ENCODE measurements around the gene PIK3R6.
"Not testable (repeated sequence)": the region's sequence is repeated elsewhere in the genome, so short reads cannot be mapped to it uniquely, and the experiment has no call there.

PIK3R6 gene

DNA sequence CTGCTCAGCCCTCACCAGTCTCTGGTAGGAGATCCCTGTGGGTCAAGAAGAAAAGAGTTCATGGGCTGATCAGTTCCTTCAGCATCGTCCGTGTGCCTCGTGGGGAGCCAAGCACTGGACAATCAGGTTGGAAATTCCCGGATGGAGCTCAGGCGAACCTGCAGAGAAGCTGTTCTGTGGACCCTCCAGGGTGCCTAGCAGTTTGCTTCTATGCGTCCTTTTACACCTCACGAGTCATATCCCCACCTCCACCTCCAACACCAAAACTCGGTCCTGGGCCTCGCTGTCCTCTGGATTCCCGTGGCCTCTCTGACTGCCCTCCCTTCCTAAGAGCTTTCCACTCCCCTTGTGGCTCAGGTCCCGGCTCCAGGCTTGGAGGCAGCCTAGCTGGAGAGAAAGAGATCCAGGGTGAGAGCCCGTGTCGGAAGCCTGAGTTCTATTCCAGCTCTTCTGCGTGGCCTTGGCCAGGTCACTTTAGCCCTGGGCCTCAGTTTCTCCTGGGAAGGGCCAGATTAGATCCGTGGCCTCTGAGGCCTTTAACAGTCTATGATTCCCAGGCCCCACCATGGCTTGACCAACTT, 26.2 kb upstream of the PIK3R6 start:
- peak; percentile 47 for DNase-seq (ENCODE audit: low spot score)

DNA sequence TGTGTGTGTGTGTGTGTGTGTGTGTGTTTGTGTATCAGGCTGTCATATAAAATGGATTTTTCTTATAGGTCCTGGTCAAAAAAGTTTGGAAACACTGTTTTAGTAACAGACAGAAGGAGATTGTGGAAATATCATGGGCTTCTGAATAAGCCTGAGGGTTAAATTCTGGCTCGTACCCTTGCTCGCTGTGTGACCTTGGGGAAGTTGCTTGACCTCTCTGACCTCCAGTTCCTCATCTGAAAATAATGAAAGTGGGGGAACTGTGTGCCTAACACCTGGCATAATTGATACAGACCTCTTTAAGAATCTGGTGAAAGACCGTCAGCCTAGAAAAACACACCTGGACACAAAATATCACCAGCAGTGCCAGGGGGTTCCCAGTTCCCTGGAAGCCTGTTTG, 25.6 kb upstream of the PIK3R6 start:
- DNase-seq (ENCODE audit: low spot score), result no peak

DNA sequence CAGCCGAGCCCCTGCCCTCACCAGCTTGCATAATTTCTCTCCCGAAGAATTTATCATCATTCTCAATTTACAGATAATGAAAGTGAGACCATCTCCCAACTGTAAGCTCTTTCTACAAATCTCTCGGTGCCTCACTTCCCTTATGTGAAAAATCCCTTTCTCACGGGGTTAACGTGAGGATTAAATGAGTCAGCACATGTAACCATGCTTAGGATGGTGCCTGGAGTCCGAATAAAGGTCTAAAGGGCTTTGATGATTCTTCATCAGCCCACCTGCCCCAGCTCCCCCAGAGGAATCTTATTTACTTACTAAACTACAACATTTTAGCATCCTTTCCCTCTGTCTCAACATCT, 24.8 kb upstream of the PIK3R6 start:
- no peak for DNase-seq (ENCODE audit: low spot score)

DNA sequence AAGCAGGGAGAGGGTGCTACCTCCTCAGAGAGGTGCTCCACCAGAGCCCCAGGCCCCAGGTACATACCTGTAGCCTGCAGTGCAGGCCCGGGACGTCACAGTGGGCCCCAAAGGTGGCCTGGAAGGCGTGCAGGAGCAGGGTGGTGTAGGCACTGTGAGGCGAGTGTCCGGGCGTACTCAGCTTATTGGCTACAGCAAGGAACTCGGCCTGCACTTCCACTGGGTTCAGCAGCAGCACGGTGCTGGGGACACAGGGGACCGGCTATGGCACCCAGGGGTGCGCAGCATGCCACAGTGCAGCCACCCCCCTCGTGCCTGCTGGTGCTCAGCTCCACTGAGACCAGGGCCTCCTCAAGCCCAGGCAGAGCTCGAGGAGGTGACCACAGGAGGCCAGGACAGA, 23.2 kb upstream of the PIK3R6 start:
- no peak for DNase-seq (ENCODE audit: low spot score)

DNA sequence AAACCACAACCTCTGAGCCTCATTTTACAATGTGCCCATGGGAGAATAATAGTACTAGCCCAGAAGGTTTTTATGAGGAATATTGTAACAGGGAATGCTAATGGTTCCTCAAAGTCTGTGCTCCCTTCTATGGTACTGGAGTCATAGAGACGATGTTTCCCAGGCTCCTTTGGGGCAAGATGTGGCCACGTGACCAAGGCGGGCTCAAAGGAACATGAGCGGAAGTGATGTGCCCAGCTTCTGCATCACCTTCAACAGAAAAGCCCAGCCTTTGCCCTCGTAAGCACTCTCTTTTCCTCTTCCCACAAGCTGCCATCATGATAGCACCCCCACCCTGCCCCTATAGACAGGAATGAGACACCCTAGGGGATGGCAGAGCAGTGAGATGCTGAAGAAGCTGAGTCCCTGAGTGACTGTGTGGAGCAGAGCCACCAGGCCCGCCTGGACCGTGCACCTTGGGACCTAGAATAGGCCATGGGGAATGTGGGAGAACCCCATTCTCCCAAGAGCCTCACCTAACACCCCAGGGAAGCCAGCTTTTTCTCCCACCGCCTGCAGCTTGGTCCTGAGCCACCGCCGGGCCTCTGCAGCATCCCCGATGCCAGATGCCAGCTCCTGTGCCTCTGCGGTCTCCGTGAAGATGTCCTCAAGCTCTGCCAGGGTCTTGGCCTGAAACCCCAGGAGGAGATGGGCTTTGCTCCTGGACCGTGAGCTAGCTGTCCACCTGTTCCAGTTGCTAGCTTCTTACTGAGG, 22.2 kb upstream of the PIK3R6 start:
- DNase-seq (ENCODE audit: low spot score), result no peak

- no peak for DNase-seq (ENCODE audit: low spot score)
These were observed 21.3 kb upstream of the PIK3R6 start for GRCh38 chr17:8888704-8889302.

DNA sequence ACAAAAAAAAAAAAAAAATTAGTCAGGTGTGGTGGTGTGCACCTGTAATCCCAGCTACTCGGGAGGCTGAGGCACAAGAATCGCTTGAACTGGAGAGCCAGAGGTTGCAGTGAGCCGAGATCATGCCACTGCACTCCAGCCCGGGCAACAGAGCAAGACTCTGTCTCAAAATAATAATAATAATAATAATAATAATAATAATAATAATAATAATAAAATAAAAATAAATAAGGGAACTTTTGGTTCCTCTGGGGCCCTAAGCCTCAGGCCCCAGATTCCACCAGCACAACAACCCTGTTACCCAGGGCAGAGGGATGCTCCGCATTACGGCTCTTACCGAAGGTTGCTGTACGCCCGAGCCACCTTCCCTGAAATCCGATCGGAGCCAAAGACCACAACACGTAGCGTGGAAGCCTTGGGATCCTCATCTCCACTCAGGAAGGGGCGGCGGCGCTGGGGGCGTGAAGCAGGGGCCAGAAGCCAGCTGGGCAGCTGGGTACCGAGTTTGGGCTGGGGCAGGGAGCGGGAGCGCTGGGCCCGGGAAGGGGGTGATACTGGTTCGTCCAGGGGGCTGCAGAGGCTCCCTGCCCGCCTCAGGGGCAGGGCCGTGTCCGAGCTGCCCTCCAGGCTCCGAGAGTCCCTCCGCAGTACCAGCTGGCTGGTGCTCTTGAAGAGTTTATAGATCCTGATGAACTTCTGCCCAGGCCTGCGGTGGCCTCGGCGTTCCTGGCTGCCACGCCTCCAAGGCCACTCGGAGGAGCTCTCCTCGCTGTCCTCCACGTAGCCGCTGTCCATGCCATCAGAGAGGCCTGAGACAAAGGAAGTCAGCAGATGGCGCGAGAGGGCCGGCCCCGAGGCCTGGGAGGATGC, 20.6 kb upstream of the PIK3R6 start:
- peak; percentile 94 for DNase-seq (ENCODE audit: low spot score)

- DNase-seq (ENCODE audit: low spot score), result no peak
These were observed 19.8 kb upstream of the PIK3R6 start for GRCh38 chr17:8887301-8887700.

- no peak for DNase-seq (ENCODE audit: low spot score)
These were observed 18.7 kb upstream of the PIK3R6 start for GRCh38 chr17:8885967-8886684.

DNA sequence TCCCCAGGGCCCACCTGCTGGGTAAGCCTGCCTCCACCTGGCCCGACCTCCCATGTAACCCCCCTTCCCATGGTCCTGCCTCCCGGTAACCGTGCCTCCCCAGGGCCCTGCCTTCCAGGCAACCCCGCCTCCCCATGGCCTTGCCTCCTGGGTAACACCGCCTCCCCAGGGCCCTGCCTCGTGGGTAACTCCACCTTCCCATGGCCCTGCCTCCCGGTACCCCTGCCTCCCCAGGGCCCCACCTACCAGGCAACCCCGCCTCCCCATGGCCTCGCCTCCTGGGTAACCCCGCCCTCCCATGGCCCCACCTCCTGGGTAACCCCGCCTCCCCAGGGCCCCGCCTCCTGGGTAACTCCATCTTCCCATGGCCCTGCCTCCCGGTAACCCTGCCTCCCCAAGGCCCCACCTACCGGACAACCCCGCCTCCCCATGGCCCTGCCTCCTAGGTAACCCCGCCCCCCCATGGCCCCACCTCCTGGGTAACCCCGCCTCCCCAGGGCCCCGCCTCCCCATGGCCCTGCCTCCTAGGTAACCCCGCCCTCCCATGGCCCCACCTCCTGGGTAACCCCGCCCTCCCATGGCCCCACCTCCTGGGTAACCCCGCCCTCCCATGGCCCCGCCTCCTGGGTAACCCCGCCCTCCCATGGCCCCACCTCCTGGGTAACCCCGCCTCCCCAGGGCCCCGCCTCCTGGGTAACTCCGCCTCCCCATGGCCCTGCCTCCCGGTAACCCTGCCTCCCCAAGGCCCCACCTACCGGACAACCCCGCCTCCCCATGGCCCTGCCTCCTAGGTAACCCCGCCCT, 17.9 kb upstream of the PIK3R6 start:
- not testable (repeated sequence) for DNase-seq (ENCODE audit: low spot score)

DNA sequence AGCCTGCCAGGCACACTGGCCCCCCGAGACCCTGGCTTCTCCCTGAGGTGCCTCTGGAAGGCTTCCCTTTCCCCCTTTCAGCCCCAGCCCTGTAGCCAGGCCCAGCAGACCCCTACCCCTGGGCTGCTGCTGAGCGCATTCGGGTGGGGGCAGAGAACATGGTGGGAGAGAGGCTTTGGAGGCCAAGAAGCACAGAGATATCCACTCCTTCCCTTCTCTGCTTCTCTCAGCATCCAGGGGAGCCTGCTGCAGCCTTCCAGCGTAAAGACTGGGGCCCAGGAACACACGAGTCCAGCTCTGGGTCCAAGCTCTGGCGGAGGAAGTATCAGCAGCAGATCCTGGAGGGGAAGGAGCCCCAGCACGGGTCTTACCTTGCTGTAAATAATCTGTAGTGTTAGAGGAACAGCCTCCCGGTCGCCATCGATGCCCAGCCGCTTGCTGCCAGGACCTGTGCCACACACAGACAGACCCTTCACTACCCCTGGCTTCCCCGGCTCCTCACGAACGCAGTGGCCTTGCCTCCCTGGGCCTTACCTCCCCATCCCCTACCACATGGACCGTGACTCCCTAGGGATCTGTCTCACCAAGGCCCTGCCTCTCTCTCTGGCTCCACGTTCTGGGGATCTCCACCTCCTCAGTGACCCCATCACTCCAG, 17.0 kb upstream of the PIK3R6 start:
- DNase-seq (ENCODE audit: low spot score), result no peak

DNA sequence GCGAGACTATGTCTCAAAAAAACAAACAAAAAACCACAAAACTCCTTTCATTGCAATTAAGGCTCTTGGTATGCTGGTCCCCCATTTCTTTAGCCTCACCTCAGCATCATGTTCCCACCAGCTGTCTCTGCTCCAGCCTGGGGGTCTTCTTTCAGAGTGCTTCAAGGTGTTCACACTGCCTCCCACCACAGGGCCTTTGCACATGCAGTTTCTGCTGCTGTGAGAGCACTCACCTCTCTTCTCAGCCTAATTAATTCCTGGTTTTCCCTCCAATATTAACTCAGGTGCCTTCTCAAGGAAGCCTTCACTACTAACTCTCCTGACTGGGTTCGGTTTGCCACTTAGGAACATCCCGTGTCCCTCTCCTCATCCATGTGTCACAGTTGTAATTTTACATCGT, 15.9 kb upstream of the PIK3R6 start:
- no peak for DNase-seq (ENCODE audit: low spot score)

- no peak for DNase-seq (ENCODE audit: low spot score)
These were observed 14.1 kb upstream of the PIK3R6 start for GRCh38 chr17:8881606-8882005.

- no peak for DNase-seq (ENCODE audit: low spot score)
These were observed 13.0 kb upstream of the PIK3R6 start for GRCh38 chr17:8880466-8880865.

DNA sequence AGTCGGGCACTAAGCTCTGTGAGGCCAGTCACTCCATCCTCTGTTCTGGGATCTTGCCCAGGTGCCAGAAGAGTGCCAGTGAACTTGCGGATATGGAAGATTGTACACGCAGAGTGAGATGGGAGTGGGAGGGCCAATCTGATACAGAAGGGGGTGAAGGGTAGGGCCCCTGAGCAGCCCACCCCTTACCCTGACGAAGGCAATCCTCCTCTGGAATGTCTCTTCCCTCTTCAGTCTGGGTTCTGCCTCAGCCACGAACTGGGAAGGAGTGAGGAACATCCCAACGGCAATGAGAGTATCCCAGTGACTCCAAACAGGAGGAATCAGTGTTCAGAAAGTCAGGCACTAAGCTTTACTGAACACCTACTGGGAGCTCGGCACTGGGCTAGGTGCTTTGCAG, 11.9 kb upstream of the PIK3R6 start:
- DNase-seq (ENCODE audit: low spot score), result no peak

GRCh38 chr17:8877984-8878383, 10.5 kb upstream of the PIK3R6 start:
- DNase-seq (ENCODE audit: low spot score), result no peak

- DNase-seq (ENCODE audit: low spot score), result no peak
These were observed 8.5 kb upstream of the PIK3R6 start for GRCh38 chr17:8875957-8876356.

DNA sequence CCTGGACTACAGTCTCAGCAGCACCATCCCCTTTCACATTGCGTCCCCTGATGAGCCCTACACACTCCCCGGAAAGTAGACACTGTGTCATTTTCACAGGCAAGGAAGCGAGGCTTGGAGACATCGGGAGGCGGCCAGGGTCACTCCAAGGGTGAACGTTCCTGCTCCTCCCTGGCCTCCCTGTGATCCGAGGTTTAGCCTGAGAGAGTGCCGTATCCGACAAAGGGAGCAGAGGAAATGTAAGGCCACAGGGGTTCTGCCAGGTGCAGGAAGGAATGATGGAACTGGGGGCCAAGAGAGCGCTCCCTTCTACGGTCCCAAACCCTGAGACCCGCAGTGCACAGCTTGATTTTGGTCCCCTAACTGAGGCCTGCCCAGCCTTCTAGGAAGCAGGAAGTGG, 8.0 kb upstream of the PIK3R6 start:
- no peak for DNase-seq (ENCODE audit: low spot score)

GRCh38 chr17:8873801-8874715, 6.6 kb upstream of the PIK3R6 start:
- DNase-seq (ENCODE audit: low spot score), result no peak

Data from ecto neural progenitor cell (in vitro differentiated cells).